Glomerular visceral epithelial cell (primary cell): ENCODE data around the gene TAC4.

Experiments used
- DNase-seq: peaks from one replicate; pipeline ENCODE4 v3.0.0-alpha.2; 2016; ENCODE audit errors: extremely low spot score

The TAC4 gene, protein sequence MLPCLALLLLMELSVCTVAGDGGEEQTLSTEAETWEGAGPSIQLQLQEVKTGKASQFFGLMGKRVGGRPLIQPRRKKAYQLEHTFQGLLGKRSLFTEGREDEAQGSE

GRCh38 chr17:49848019-49848473 lies at the start of gene TAC4:
Gene TAC4, minus strand, starts transcription at chr17:49848069. Its CDS starts 52 bp downstream, at chr17:49848017.
- DNase-seq = no peak

GRCh38 chr17:49896860-49897259 lies 49.0 kb upstream of the TAC4 start:
- DNase-seq = no peak

DNA sequence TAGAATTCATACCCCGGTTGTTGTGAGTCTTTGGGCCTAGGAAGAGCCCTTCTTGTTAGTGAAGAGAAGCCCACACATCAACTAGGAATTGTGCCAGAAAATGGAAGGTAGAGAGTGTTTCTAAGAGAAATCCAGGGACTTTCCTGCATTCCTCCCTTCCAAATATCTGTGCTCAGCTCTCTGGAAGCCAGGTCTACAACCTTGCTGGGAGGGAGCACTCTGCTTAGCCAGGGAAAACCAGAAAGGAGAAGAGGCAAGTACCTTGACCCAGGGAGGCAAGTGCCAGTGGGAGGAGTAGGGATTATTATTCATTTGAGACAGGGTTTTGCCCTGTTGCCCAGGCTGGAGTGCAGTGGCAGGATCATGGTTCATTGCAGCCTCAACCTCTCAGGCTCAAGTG lies 48.4 kb upstream of the TAC4 start:
- DNase-seq = no peak

DNA sequence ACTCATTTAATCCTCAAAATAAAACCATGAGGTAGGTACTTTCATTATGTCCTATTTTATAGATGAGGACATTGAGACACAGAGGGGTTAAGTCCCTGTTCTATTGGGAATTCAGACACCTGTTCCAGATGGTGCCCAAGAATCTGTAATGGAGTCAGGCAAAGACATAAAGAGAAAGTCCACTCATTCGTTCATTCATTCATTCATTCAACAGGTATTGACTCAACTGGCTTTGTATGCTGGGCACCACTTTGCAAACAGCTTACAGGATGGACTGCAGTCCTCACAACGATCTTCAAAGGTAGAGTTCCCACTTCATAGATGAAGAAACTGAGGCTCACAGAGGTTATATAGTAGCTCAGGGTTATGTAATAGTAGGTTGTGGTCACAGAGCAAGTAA lies 47.9 kb upstream of the TAC4 start:
- DNase-seq = no peak

- DNase-seq = no peak
Observed at GRCh38 chr17:49894761-49895160, 46.9 kb upstream of the TAC4 start.

DNA sequence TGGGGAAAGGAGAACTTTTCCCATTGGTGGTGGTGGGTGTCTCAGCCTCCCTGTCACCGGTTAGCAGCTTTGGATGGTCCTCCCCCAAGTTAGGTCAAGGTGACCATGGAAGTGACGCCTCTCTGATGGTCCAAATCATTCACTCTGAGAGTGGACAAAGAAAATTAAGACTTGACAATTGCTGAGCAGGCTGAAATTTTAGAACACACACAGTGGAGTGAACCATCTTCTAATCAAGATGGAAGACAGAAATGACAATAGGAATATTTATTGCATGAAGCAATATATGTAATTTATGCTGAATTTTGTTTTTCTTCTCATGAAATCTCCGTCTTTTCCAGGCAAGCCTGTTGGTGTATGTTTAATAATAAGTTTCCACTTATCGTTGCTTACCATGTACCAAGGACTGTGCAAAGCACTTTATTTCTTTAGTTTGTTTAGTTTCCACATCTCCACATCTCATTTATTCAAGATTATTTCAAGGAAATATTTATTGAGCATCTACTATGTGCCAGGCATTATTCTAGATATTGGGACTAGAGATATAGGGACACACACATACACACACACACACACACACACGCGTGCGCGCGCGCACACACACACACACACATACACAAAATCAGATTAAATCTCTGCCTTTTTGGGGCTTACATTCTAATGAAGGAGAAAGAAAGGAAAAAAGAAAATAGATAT lies 44.0 kb upstream of the TAC4 start:
- DNase-seq = no peak

GRCh38 chr17:49891271-49891670 lies 43.4 kb upstream of the TAC4 start:
- no peak for DNase-seq

- DNase-seq = no peak
Observed at GRCh38 chr17:49890852-49891251, 43.0 kb upstream of the TAC4 start.

DNA sequence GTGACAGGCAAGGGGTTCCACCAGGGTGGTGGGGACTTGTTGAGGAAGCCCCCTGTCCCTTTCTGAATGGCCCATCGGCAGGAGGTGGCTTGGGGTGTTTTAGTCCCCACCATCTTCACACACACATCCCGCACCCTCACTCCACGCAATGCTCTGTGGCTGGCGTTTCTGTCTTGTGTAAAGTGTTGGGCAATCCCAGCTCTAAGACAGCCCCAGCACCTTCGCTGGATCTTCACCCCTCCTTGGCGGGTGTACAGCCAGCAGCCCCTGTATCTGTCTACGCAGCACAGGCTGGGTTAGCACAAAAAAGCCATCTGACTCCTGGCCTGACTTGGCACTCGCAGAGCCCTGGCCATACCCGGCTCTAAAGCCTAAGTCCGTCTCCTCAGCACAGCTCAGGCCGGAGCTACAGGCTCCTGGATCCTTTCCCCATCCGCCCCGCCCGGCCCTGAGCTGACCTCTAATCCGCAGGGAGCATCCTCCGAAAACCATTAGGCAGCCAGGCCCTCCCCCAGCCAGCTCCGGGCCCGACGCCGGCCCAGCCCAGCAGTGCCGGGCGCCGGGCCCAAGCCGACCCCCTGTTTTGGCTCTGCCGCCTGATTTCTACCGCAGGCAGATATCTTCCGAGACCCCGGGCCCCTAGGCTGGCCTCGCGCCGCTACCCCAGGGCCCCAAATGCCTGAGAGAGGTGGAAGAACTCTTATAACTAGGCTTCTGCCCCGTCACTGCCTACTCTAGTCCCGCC lies 42.4 kb upstream of the TAC4 start:
- no peak for DNase-seq

DNA sequence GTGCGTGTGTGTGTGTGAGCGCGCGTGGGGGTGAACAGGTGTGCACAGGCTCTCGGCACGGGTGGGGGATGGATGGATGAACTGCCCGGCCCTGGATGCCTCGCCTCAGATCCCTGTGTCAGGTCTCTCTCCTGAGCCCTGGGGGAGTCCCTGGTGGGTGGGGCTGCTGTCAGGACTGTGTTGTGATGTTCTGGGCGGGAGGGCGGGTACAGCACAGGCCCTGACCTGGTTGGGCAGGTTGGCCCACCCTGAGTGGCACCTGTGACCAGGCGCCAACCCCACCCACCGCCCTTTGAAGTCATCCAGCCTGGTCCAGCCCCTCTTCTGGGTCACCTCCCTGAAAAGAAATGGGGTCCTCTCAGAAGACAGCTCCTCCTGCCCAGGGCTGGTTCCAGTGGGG lies 41.6 kb upstream of the TAC4 start:
- DNase-seq = no peak

DNA sequence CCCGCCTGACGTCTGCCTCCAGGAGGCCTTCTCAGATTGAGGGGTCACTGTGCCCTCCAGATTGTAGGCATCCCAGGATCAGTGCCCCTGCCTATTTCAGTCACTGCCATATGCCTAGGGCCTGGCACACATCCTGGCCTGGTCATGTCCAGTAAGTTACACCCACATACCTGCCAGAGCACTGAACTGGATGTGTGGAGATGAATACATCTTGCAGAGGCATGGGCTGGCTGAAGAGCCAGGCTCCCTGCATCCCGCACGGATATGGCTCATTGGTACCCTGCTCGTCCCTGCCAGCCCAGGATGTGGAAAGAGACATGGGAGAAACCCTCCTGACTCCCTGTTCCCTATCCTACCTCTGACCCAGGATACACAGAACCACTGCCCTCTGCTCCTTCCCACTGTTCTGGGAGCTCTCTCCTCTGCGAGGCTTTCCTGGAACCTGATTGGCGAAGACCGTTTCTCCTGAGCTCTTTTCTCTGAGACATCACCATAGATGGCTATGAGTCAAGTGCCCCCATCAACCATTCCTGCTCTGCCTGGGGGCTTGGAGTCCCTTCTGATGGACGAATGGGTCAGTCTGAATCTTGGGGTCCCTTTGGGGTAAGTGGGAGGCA lies 40.0 kb upstream of the TAC4 start:
- no peak for DNase-seq

DNA sequence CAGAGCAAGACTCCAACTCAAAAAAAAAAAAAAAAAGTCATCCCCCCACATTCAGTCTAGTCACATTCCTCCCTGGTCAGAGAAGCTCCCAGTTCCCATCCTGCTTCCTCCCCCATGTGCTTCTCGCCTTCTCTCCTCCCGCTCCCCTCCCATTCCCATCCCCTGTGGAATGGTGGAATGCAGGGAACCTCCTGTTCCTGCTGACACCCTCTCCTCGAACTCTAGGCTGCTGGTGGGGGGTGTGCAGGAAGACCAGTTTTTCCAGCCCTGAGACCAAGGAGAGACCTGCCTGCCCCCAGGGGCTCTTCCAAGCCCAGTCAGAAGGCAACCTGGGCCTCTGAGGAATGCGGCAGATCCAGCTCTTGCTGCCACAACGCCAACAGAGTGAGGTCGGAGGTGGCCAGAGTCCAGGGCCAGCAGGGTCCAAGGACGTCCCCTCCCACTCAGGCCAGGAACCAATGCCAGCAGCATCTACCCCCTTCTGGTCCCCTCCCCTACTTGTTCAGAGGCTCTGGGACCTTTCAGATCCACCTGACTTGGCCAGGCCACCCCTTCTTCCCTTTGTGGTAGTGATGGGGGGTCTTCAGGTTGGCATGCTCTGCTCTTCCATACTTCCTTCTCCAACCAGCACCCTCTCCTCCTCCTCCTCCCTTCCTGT lies 39.3 kb upstream of the TAC4 start:
- DNase-seq = no peak

DNA sequence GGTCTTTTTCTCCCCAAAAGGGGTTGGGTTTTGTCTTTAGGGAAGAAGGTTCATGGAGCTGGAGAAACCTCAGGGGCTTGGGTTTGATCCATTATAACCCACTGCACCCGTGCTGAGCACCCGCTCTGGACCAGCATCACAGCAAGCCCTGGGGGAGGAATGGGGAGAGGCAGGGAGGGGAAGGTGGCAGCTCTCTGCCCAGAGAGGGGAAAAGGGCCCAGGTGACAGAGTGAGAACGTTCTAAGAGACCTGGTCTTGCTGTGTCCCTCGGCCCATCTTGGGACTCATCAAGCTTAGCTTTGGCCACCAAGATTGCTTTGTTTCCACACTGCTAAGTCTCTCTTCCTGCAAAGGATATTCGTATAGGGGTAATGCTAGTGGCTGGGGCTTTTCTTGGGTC lies 38.2 kb upstream of the TAC4 start:
- DNase-seq = no peak

DNA sequence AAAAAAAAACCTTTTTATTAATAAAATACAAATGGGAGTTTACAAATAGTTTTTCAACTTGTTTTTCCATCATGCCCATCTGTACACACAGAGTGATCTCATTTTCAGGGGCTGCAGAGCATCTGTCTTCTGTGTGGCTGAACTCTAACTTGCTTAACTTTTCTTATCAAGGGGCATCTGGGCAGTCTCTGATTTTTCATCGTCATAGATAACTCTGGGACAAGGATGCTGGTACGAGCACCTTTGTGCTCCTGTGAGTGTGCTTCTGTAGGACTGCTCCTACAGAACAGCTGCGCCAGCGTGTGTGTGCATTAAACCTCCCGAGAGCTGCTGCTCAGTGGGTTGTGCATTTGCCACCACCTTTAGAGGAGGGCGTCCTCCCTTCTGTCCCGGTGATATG lies 34.6 kb upstream of the TAC4 start:
- DNase-seq = no peak

- no peak for DNase-seq
Observed at GRCh38 chr17:49881054-49881402, 33.2 kb upstream of the TAC4 start.

GRCh38 chr17:49880291-49881053 lies 32.6 kb upstream of the TAC4 start:
- peak; percentile 76 for DNase-seq

DNA sequence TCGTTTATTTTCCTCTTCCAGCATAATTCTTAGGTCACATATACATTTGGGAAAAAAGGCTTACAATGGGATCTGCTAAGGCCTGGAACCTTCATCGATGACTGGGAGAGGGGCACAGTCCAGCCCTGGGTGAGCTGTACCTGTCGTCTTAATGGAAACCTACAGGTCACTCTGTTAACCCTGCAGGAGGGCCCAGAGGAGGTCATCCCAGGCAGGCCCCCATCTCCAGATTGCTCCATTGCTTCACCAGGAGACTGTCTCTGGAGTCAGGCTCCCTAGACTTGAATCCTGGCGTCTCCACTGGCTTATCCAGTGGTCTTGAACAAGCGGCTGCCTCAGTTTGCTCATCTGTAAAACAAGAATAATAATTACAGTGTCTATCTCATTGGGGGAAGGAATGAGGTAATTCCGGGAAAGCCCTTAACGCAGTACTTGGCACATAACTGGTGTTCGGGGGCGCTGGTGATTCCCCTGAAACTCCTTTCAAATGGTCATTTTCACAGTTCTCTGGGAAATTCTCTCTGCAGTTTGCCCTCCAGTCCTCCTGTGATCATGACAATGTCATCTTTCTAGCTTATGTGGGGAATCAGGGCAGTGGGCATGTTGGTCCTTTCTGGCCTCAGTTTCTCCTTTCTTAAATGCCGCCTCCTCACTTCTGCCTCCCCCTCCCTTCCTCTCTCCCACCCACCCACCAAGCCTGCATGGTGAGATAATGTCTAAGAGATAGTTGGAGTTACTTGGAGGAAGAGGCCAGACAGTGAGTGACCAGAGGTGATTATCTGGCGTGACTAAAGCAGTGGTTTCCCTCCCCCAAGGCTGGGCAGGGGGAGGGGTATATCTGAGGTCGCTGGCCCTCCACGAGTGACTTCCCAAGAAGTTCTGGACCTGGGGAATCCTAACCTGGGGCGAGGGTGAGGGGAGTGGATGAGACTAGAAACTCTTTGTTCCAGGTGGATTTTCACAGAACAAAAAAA lies 31.3 kb upstream of the TAC4 start:
- peak; percentile 31 for DNase-seq

GRCh38 chr17:49875685-49876084 lies 27.8 kb upstream of the TAC4 start:
- DNase-seq = no peak

GRCh38 chr17:49874911-49875310 lies 27.0 kb upstream of the TAC4 start:
- DNase-seq = no peak

DNA sequence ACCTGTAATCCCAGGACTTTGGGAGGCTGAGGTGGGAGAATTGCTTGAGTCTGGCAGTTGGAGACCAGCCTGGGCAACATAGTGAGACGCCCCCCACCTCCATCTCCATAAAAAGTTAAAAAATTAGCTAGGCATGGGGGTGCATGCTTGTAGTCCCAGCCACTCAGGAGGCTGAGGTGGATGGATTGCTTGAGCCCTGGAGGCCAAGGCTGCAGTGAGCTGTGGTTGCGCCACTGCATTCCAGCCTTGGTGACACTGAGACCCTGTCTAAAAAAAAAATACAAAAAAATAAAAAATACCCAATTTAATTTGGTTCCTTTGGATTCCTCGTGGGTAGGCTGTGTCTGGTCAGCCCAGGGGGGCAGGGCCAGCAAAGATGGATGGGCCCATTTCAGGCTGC lies 26.1 kb upstream of the TAC4 start:
- no peak for DNase-seq
